ENCODE data around the gene RIMS1. TPM values are rescaled to one million over a fixed set of nuclear protein-coding genes. Genes with fewer than 3 reads are reported as not detected.

RIMS1 gene
- not detected in 2 replicates for total RNA-seq

GRCh38 chr6:71886184-71887005 is at the start of gene RIMS1:
Gene RIMS1, plus strand, starts transcription at chr6:71886550. Its CDS starts 474 bp downstream, at chr6:71887024.
- intact Hi-C loops (cut with micrococcal nuclease) = no loop called here
- no peak within 1 kb of the TSS for H3K27ac Mint-ChIP-seq
- H3K4me3 Mint-ChIP-seq (ENCODE audit: low read depth) = peak within 1 kb of the TSS; percentile 28
- DNase-seq (ENCODE audit: low spot score) = no peak
- no peaks in the 10 kb centered on the region for H3K36me3 Mint-ChIP-seq (ENCODE audit: low read depth)
- H3K4me1 Mint-ChIP-seq (ENCODE audit: low read depth) = peaks cover 2% of the 10 kb centered on the region
- no peaks in the 10 kb centered on the region for H3K9me3 Mint-ChIP-seq
- peaks cover 24% of the 10 kb centered on the region for H3K27me3 Mint-ChIP-seq (ENCODE audit: low read depth)

- Mint-ChIP-seq H3K36me3 (ENCODE audit: low read depth) (no peaks in the 10 kb centered on the region), H3K27ac (no peak overlapping the region), H3K4me1 (ENCODE audit: low read depth) (no peaks in the 10 kb centered on the region), H3K9me3 (no peaks in the 10 kb centered on the region), H3K27me3 (ENCODE audit: low read depth) (no peaks in the 10 kb centered on the region), H3K4me3 (ENCODE audit: low read depth) (no peak overlapping the region)
- DNase-seq (ENCODE audit: low spot score) = no peak
- intact Hi-C loops (cut with micrococcal nuclease) = no loop called here
Measured at GRCh38 chr6:71851214-71851613, 35.1 kb upstream of the RIMS1 start.

- H3K4me3 Mint-ChIP-seq (ENCODE audit: low read depth) = no peak overlapping the region
- H3K4me1 Mint-ChIP-seq (ENCODE audit: low read depth) = no peaks in the 10 kb centered on the region
- no peak for DNase-seq (ENCODE audit: low spot score)
- intact Hi-C loops (cut with micrococcal nuclease) = no loop called here
- H3K27ac Mint-ChIP-seq = no peak overlapping the region
- no peaks in the 10 kb centered on the region for H3K9me3 Mint-ChIP-seq
- H3K27me3 Mint-ChIP-seq (ENCODE audit: low read depth) = no peaks in the 10 kb centered on the region
- H3K36me3 Mint-ChIP-seq (ENCODE audit: low read depth) = no peaks in the 10 kb centered on the region
Measured at GRCh38 chr6:71852948-71853347, 33.4 kb upstream of the RIMS1 start.

DNA sequence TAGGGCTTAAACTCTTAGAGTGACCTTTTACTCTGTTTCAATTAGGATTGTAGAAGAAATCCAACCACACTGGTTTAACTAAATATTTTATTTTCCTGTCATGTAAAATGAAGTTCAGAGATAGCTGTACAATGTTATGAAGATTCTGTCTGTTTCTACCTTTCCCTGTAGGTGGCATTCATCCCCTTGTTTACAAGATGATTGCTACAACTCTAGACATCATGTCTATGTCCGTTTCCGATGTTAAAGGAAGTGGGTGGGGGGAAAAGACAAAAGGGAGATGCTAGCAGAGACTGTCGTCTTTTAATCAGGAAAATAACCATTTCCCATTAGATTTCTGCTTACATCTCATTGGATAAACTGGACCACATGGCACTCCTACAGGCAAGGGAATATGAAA is 30.9 kb upstream of the RIMS1 start:
- Mint-ChIP-seq H3K36me3 (ENCODE audit: low read depth) (no peaks in the 10 kb centered on the region), H3K4me3 (ENCODE audit: low read depth) (no peak overlapping the region), H3K27me3 (ENCODE audit: low read depth) (no peaks in the 10 kb centered on the region), H3K9me3 (no peaks in the 10 kb centered on the region), H3K27ac (no peak overlapping the region), H3K4me1 (ENCODE audit: low read depth) (no peaks in the 10 kb centered on the region)
- intact Hi-C loops (cut with micrococcal nuclease) = no loop called here
- no peak for DNase-seq (ENCODE audit: low spot score)

- no peaks in the 10 kb centered on the region for H3K9me3 Mint-ChIP-seq
- H3K4me3 Mint-ChIP-seq (ENCODE audit: low read depth) = no peak overlapping the region
- H3K36me3 Mint-ChIP-seq (ENCODE audit: low read depth) = no peaks in the 10 kb centered on the region
- intact Hi-C loops (cut with micrococcal nuclease) = no loop called here
- no peak overlapping the region for H3K27ac Mint-ChIP-seq
- H3K4me1 Mint-ChIP-seq (ENCODE audit: low read depth) = no peaks in the 10 kb centered on the region
- H3K27me3 Mint-ChIP-seq (ENCODE audit: low read depth) = peaks cover 3% of the 10 kb centered on the region
- DNase-seq (ENCODE audit: low spot score) = no peak
Measured at GRCh38 chr6:71879016-71879415, 7.3 kb upstream of the RIMS1 start.

GRCh38 chr6:71887006-71887743 is 825 bp downstream of the RIMS1 start:
- Mint-ChIP-seq H3K4me1 (ENCODE audit: low read depth) (peaks cover 2% of the 10 kb centered on the region), H3K36me3 (ENCODE audit: low read depth) (no peaks in the 10 kb centered on the region), H3K9me3 (no peaks in the 10 kb centered on the region), H3K27me3 (ENCODE audit: low read depth) (peaks cover 24% of the 10 kb centered on the region), H3K27ac (no peak overlapping the region), H3K4me3 (ENCODE audit: low read depth) (peak overlapping the region; percentile 11)
- intact Hi-C loops (cut with micrococcal nuclease) = no loop called here
- DNase-seq (ENCODE audit: low spot score) = no peak

- Mint-ChIP-seq H3K4me3 (ENCODE audit: low read depth) (no peak overlapping the region), H3K36me3 (ENCODE audit: low read depth) (no peaks in the 10 kb centered on the region), H3K9me3 (no peaks in the 10 kb centered on the region), H3K27me3 (ENCODE audit: low read depth) (peaks cover 24% of the 10 kb centered on the region), H3K27ac (no peak overlapping the region), H3K4me1 (ENCODE audit: low read depth) (peaks cover 2% of the 10 kb centered on the region)
- intact Hi-C loops (cut with micrococcal nuclease) = no loop called here
- no peak for DNase-seq (ENCODE audit: low spot score)
Measured at GRCh38 chr6:71887744-71888230, 1.4 kb downstream of the RIMS1 start.

- H3K4me1 Mint-ChIP-seq (ENCODE audit: low read depth) = peaks cover 2% of the 10 kb centered on the region
- H3K9me3 Mint-ChIP-seq = no peaks in the 10 kb centered on the region
- DNase-seq (ENCODE audit: low spot score) = no peak
- peaks cover 22% of the 10 kb centered on the region for H3K27me3 Mint-ChIP-seq (ENCODE audit: low read depth)
- no peak overlapping the region for H3K4me3 Mint-ChIP-seq (ENCODE audit: low read depth)
- no peak overlapping the region for H3K27ac Mint-ChIP-seq
- no peaks in the 10 kb centered on the region for H3K36me3 Mint-ChIP-seq (ENCODE audit: low read depth)
- intact Hi-C loops (cut with micrococcal nuclease) = no loop called here
Measured at GRCh38 chr6:71888756-71889340, 2.5 kb downstream of the RIMS1 start.

- no peak overlapping the region for H3K4me3 Mint-ChIP-seq (ENCODE audit: low read depth)
- intact Hi-C loops (cut with micrococcal nuclease) = no loop called here
Measured at GRCh38 chr6:71889366-71889765, 3.0 kb downstream of the RIMS1 start.

GRCh38 chr6:71892641-71893040 is 6.3 kb downstream of the RIMS1 start:
- intact Hi-C loops (cut with micrococcal nuclease) = no loop called here
- H3K27ac Mint-ChIP-seq = no peak overlapping the region
- no peaks in the 10 kb centered on the region for H3K36me3 Mint-ChIP-seq (ENCODE audit: low read depth)
- H3K27me3 Mint-ChIP-seq (ENCODE audit: low read depth) = peaks cover 4% of the 10 kb centered on the region
- no peaks in the 10 kb centered on the region for H3K9me3 Mint-ChIP-seq
- no peak for DNase-seq (ENCODE audit: low spot score)
- no peak overlapping the region for H3K4me3 Mint-ChIP-seq (ENCODE audit: low read depth)
- H3K4me1 Mint-ChIP-seq (ENCODE audit: low read depth) = no peaks in the 10 kb centered on the region

More at GRCh38 chr6:71889366-71889765, 3.0 kb downstream of the RIMS1 start:
- Mint-ChIP-seq H3K36me3 (ENCODE audit: low read depth) (no peaks in the 10 kb centered on the region), H3K27me3 (ENCODE audit: low read depth) (peaks cover 21% of the 10 kb centered on the region), H3K4me1 (ENCODE audit: low read depth) (peaks cover 2% of the 10 kb centered on the region), H3K9me3 (no peaks in the 10 kb centered on the region), H3K27ac (no peak overlapping the region)
- no peak for DNase-seq (ENCODE audit: low spot score)

DNA sequence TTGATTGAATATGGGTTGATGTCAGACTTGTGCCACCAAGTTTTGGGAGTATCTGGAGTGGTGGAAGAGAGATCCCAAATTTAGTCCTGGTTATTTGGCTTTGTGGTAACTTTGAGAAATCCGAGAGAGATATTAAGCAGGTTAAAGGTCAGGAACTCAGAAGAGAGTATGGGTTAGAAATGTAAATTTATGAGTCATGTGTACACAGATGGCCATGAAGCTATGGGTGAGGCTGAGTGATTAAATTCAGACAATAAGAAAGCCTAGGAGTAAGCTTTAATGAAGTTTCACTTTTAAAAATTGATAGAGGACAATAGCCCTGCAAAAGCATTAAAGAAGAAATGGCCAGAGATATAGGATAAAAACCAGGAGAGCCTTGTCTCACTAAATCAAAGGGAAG is 14.3 kb downstream of the RIMS1 start:
- no peak for DNase-seq (ENCODE audit: low spot score)
- Mint-ChIP-seq H3K4me3 (ENCODE audit: low read depth) (no peak overlapping the region), H3K36me3 (ENCODE audit: low read depth) (no peaks in the 10 kb centered on the region), H3K9me3 (no peaks in the 10 kb centered on the region), H3K27me3 (ENCODE audit: low read depth) (no peaks in the 10 kb centered on the region), H3K27ac (no peak overlapping the region), H3K4me1 (ENCODE audit: low read depth) (no peaks in the 10 kb centered on the region)
- intact Hi-C loops (cut with micrococcal nuclease) = no loop called here

- H3K9me3 Mint-ChIP-seq = no peaks in the 10 kb centered on the region
- no peaks in the 10 kb centered on the region for H3K36me3 Mint-ChIP-seq (ENCODE audit: low read depth)
- DNase-seq (ENCODE audit: low spot score) = no peak
- no peak overlapping the region for H3K4me3 Mint-ChIP-seq (ENCODE audit: low read depth)
- no peaks in the 10 kb centered on the region for H3K27me3 Mint-ChIP-seq (ENCODE audit: low read depth)
- intact Hi-C loops (cut with micrococcal nuclease) = no loop called here
- no peaks in the 10 kb centered on the region for H3K4me1 Mint-ChIP-seq (ENCODE audit: low read depth)
- H3K27ac Mint-ChIP-seq = no peak overlapping the region
Measured at GRCh38 chr6:71902261-71902660, 15.9 kb downstream of the RIMS1 start.

- no peaks in the 10 kb centered on the region for H3K27me3 Mint-ChIP-seq (ENCODE audit: low read depth)
- no peaks in the 10 kb centered on the region for H3K4me1 Mint-ChIP-seq (ENCODE audit: low read depth)
- no peaks in the 10 kb centered on the region for H3K36me3 Mint-ChIP-seq (ENCODE audit: low read depth)
- DNase-seq (ENCODE audit: low spot score) = no peak
- no peak overlapping the region for H3K27ac Mint-ChIP-seq
- intact Hi-C loops (cut with micrococcal nuclease) = no loop called here
- H3K9me3 Mint-ChIP-seq = no peaks in the 10 kb centered on the region
- no peak overlapping the region for H3K4me3 Mint-ChIP-seq (ENCODE audit: low read depth)
Measured at GRCh38 chr6:71906813-71907212, 20.5 kb downstream of the RIMS1 start.

Measured in activated T-helper 2 cell treated with anti-CD3 and anti-CD28 coated beads, Interferon-gamma antibody, Interleukin-2, Interleukin-4, amounts not matched to agents 10 μg/mL and 5 μg/mL and 100 μg/mL, durations not matched to agents 14 hours and 24 hours and 36 hours (primary cell).